Tibial nerve (tissue), 4 donors: Measurements from ENCODE around the gene NUMB. TPM values are rescaled to one million over a fixed set of nuclear protein-coding genes. Genes with fewer than 3 reads are reported as not detected.
A peak's percentile ranks its signal among the peaks of the same experiment; 100 is the strongest.

Experiments
- DNase-seq, 2 donors: peaks; one replicate each; pipeline ENCODE4 v3.0.0-alpha.2; 2019; ENCODE audit warnings: low spot score in 2 of 2
- H3K27ac ChIP-seq, 4 donors: fragments of 200-600 bp; sonication (generic) in 3 of 4; one replicate each; pipeline ENCODE4 v1.5.1; 2017 to 2019; ENCODE audit warnings: mild to moderate bottlenecking in 1 of 4
- H3K27me3 ChIP-seq, 2 donors: fragments of 200-600 bp; sonication (generic) in 1 of 2; one replicate each; pipeline versions ENCODE4 v1.5.1 to v1.6.0; 2017 to 2019
- H3K36me3 ChIP-seq, 3 donors: fragments of 200-600 bp; sonication (generic); one replicate each; pipeline ENCODE4 v1.5.1; 2018 to 2019
- H3K4me1 ChIP-seq, 4 donors: fragments of 200-600 bp; sonication (generic) in 3 of 4; one replicate each; pipeline ENCODE4 v1.5.1; 2017 to 2019
- H3K4me3 ChIP-seq, 4 donors: fragments of 200-600 bp; sonication (generic) in 3 of 4; one replicate each; pipeline ENCODE4 v1.5.1; 2017 to 2019; ENCODE audit warnings: mild to moderate bottlenecking in 1 of 4, moderate library complexity in 1 of 4
- H3K9me3 ChIP-seq, 4 donors: fragments of 200-600 bp; sonication (generic) in 3 of 4; one replicate each; pipeline ENCODE4 v1.5.1; 2017 to 2019
- EP300 ChIP-seq, 2 donors: sonication (generic); formaldehyde crosslinking; IDR thresholded peaks; one replicate each; pipeline ENCODE4 v1.6.1; 2017; ENCODE audit warnings: antibody characterized with exemption in 2 of 2, mild to moderate bottlenecking in 1 of 2
- POLR2A ChIP-seq, 2 donors: fragments of 450-650 bp; IDR thresholded peaks; one replicate each; pipeline ENCODE4 v1.6.1; 2017; ENCODE audit warnings: antibody characterized with exemption in 2 of 2, mild to moderate bottlenecking in 2 of 2, moderate library complexity in 2 of 2
- WGBS, 2 donors: methylation state at CpG; one replicate each; pipeline ENCODE4 v1.1.5; 2018; 5-methylcytosine and 5-hydroxymethylcytosine counted together
- total RNA-seq, 4 donors: library from RNA; depleted of rRNA; stranded (reverse); fragments of >200 nt; gene quantifications; one replicate each; pipeline ENCODE4 v1.1.0, GENCODE V29; 2016
- TF ChIP-seq, protein P1 (sequence below), 5 experiments: fragments of 200-600 bp in 3 of 5; fragments of 450-650 bp in 2 of 5; sonication (generic) in 3 of 5; IDR thresholded peaks; one replicate each; pipeline ENCODE4 v1.5.1; 2016 to 2019; ENCODE audit warnings: antibody characterized with exemption in 5 of 5, mild to moderate bottlenecking in 3 of 5, moderate library complexity in 2 of 5

NUMB gene
- total RNA-seq, 4 donors from 2014 or later, result 50.7 to 81.9 (median 60.2) TPM

DNA sequence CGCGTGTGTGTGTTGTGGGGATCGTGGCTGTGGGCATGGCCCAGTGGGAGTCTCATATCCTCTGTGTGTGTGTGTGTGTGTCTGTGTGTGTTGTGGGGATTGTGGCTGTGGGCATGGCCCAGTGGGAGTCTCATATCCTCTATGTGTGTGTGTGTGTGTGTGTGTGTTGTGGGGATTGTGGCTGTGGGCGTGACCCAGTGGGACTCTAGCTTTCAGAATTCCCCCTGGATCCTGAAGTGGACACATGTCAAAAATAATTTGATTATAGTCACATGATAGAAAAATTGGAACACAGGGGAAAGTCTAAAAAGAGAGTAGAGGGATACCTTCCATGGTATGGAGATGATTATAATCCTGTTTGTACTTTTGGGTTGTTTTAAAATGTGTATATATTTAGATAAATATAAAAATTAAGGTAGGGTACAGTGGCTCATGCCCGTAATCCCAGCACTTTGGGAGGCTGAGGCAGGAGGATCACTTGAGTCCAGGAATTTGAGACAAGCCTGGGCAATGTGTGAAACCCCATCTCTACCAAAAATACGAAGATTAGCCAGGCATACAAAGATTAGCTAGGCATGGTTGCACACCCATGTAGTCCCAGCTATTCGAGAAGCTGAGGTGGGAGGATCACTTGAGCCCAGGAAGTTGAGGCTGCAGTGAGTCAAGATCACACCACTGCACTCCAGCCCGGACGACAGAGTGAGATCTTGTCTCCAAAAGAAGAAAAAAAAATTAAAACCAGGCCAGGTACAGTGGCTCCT, 210.1 kb downstream of the NUMB start:
- Histone ChIP-seq H3K4me1 (peaks cover 0 to 33% (median 12%) of the 10 kb centered on the region in 4 donors), H3K4me3 (no peak overlapping the region), H3K27me3 (no peaks in the 10 kb centered on the region), H3K36me3 (peaks cover 0 to 37% (median 0%) of the 10 kb centered on the region in 3 donors), H3K9me3 (no peaks in the 10 kb centered on the region), H3K27ac (peak overlapping the region in 1 of 4 donors; percentile 36)
- 62 to 65% methylated on average over 7 to 8 of the region's 9 CpGs for WGBS, 2 donors
- TF ChIP-seq, protein P1, sequence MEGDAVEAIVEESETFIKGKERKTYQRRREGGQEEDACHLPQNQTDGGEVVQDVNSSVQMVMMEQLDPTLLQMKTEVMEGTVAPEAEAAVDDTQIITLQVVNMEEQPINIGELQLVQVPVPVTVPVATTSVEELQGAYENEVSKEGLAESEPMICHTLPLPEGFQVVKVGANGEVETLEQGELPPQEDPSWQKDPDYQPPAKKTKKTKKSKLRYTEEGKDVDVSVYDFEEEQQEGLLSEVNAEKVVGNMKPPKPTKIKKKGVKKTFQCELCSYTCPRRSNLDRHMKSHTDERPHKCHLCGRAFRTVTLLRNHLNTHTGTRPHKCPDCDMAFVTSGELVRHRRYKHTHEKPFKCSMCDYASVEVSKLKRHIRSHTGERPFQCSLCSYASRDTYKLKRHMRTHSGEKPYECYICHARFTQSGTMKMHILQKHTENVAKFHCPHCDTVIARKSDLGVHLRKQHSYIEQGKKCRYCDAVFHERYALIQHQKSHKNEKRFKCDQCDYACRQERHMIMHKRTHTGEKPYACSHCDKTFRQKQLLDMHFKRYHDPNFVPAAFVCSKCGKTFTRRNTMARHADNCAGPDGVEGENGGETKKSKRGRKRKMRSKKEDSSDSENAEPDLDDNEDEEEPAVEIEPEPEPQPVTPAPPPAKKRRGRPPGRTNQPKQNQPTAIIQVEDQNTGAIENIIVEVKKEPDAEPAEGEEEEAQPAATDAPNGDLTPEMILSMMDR (IDR thresholded peaks at IDR 0.05), result no peak
- TF ChIP-seq POLR2A (IDR thresholded peaks at IDR 0.05), result no peak
- TF ChIP-seq EP300 (IDR thresholded peaks at IDR 0.05), result no peak
- DNase-seq, result no peak

DNA sequence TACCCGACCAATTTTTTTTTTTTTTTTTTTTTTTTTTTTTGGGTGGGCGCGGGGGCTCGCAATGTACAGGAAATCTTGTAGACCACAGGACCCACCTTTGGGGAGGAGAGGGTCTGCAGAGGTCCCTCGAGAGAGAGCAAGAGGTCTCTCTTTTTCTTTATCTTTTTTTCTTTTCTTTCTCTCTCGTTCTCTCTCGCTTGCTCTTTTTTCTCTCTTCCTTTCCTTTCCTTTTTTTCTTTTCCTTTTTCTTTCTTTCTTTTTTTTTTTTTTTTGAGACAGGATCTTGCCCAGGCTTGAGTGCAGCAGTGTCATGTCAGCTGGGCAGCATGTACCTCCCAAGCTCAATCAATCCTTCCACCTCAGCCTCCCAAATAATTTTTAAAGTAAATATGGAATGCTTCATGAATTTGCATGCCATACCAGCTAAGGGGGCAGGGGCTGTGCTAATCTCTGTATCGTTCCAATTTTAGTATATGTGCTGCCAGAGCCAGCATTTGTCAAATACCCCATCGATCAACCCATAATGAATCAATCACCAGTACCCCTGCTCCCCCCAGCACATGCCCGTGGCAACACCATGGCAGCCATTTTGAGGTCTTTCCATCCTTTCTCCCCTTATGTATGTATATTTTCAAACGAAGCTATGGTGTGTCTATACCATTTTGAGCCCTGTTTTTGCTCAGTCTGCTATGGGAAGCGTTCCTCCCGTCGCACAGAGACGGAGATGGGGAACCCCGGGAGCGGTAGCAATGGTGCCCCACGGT, 211.8 kb downstream of the NUMB start:
- Histone ChIP-seq H3K4me3 (peak overlapping the region; percentile 42 to 60 (median 51)), H3K36me3 (peaks cover 0 to 20% (median 0%) of the 10 kb centered on the region in 3 donors), H3K27ac (peak overlapping the region in 3 of 4 donors; percentile 62 to 71 (median 64)), H3K4me1 (peaks cover 0 to 50% (median 26%) of the 10 kb centered on the region in 4 donors), H3K9me3 (no peaks in the 10 kb centered on the region), H3K27me3 (no peaks in the 10 kb centered on the region)
- DNase-seq, result no peak
- TF ChIP-seq, protein P1 (IDR thresholded peaks at IDR 0.05), result no peak
- TF ChIP-seq POLR2A (IDR thresholded peaks at IDR 0.05) (no peak), EP300 (IDR thresholded peaks at IDR 0.05) (no peak)
- WGBS, 2 donors, result 67 to 68% methylated on average over 18 of the region's 18 CpGs

DNA sequence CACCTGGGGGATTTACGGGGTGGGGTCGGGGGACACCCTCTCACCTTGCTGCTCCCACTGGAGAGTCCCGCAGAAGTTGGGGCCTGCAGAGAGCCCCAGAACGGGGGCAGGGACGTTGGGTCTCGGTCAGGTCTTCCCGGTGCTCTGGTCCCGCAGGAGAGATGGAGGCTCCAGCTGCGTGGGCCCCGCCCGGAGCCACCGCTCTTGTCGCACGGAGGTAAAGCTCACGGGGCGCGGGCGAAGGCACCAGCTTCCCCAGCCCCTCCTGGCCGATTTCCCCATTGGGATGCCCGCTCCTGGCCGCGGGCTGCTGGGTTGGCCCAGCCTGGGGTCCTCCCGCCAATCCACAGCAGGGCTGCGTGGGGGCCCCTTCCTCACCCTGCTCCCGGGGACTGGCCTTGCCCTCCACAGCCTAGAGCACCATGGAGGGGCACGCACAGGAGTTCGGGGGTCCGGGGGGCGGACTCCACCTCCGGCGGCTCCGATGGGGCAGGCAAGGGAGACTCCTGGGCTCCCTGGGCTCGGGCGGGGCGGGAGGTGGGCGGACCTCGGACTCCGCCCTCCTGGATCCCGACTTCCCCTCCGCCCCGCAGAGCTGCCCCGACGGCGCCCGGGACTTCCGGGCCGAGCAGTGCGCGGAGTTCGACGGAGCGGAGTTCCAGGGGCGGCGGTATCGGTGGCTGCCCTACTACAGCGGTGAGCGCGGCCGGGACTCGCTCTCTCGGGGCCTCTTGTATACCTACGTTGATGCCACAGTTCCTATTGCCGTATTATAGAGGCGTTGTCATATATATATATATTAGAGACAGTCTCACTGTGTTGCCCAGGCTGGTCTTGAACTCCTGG, 212.6 kb downstream of the NUMB start:
- TF ChIP-seq EP300 (IDR thresholded peaks at IDR 0.05), result peak in 1 of 2 donors; percentile 34
- TF ChIP-seq, protein P1 (IDR thresholded peaks at IDR 0.05), result no peak
- Histone ChIP-seq H3K9me3 (no peaks in the 10 kb centered on the region), H3K4me1 (peaks cover 0 to 59% (median 33%) of the 10 kb centered on the region in 4 donors), H3K27me3 (no peaks in the 10 kb centered on the region), H3K4me3 (peak overlapping the region; percentile 42 to 60 (median 51)), H3K27ac (peak overlapping the region in 3 of 4 donors; percentile 62 to 71 (median 64)), H3K36me3 (peaks cover 0 to 11% (median 0%) of the 10 kb centered on the region in 3 donors)
- no peak for DNase-seq
- 21 to 30% methylated on average over 20 to 30 of the region's 64 CpGs for WGBS, 2 donors

DNA sequence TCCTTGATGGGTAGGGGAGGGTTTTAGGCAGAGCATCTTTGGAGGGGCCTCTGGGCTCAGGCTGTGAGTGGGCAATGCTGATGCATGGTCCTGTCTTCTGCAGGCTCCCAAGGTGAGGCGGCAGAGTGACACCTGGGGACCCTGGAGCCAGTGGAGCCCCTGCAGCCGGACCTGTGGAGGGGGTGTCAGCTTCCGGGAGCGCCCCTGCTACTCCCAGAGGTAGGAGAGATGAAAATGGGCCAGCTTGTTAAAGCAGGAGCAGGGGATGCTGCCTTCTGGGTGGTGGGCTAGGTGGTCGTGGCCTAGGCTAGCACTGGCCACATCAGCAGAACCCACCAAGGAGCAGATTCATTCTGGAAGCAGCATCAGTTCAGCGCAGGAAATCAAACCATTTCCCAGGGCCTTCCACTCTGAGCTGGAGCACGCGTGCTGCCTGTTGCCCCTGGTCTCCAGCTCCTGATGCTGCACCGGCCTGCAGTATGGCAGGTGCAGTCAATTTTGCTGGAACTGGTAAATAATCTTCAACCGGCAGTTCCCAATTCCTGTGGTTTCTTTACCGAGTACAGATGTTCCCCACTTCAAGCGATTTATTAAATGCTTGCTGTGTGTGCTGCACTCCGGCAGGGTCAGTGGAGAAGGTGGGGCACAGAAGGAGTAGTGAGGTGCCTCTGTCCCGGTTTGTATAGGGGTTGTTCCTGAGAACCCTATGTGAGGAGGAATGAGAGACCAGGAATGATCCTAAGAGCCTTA, 213.6 kb downstream of the NUMB start:
- no peak overlapping the region for H3K27ac ChIP-seq
- H3K9me3 ChIP-seq, result no peaks in the 10 kb centered on the region
- peaks cover 0 to 1% (median 0%) of the 10 kb centered on the region in 3 donors for H3K36me3 ChIP-seq
- DNase-seq, result no peak
- WGBS, 2 donors, result 74 to 79% methylated on average over 11 to 12 of the region's 14 CpGs
- peaks cover 0 to 3% of the 10 kb centered on the region in 2 donors for H3K27me3 ChIP-seq
- H3K4me1 ChIP-seq, result peaks cover 0 to 69% (median 41%) of the 10 kb centered on the region in 4 donors
- H3K4me3 ChIP-seq, result peak overlapping the region; percentile 42 to 60 (median 51)
- TF ChIP-seq, protein P1 (IDR thresholded peaks at IDR 0.05), result no peak
- TF ChIP-seq POLR2A (IDR thresholded peaks at IDR 0.05), result no peak
- no peak for TF ChIP-seq EP300 (IDR thresholded peaks at IDR 0.05)
